HG02981 (cell line): ENCODE results near the gene MOV10.
A peak's percentile ranks its signal among the peaks of the same experiment; 100 is the strongest.

Experiments used
- ATAC-seq: cut with Tn5 transposase; IDR thresholded peaks from one replicate; pipeline ENCODE4 v1.9.1; 2021; ENCODE audit warnings: mild to moderate bottlenecking, moderate library complexity; ENCODE audit not compliant: unreplicated experiment

The MOV10 gene

DNA sequence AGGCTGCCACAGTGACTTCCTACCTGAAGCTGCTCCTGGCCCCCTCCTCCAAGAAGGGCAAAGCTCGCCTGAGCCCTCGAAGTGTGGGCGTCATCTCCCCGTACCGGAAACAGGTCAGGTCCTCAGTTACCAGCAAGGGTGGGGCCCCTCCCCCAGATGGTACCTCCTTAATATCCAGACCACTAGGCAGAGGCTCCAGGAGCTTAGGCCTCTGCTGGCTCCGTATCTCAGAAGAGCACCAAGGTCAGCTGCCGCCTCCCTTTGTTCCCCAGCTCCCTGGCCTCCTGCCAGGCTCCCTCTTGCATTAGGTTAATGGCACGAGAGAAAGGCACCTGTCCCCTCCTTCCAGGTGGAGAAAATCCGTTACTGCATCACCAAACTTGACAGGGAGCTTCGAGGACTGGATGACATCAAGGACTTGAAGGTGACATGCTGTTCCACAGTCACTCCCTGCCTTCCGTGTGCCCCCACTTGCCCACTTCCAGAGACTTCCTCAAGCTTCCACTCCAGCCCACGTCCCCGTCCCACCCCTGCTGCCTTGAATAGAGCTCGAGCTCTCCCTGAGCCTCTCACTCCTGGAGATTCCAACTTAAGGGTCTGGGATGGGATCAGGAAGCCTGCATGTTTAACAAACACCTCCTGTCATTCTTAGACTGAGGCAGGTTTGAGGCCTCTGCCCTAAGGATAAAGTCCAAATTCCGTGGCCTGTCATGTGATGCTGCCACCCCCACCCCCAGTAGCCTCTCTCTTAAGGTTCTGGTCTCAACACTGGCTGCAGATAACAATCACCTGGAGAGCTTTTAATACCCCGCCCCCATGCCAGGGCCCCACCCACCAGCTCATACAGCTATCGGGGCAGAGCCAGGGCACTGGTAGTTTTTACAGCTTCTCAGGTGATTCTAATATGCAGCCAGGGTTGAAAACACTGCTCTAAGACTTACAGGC, 24.2 kb downstream of the MOV10 start:
- ATAC-seq = no peak

DNA sequence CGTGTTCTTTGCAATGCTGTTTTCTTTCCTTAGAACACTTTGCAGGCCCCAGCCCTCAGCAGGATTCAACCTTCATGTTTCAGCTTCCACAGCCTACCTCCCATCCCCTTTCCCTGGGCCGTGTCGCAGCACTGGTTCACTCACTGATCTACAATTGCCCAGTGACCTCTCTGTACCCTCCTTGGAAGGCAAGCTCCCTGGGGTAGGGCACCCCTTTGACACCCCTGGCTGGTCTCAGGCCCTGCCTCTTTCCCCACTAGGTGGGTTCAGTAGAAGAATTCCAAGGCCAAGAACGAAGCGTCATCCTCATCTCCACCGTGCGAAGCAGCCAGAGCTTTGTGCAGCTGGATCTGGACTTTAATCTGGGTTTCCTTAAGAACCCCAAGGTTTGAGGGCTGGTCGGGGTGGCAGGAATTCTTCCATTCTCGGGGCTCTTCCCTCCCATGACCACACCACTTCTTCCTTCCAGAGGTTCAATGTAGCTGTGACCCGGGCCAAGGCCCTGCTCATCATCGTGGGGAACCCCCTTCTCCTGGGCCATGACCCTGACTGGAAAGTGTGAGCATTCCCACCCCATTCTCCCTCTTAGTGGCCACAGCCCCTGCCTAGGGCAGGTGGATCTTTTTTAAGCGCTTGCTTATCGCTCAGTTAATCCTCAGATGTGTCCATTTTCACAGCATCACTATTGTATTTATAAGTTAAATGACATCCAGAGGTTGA, 25.1 kb downstream of the MOV10 start:
- no peak for ATAC-seq

DNA sequence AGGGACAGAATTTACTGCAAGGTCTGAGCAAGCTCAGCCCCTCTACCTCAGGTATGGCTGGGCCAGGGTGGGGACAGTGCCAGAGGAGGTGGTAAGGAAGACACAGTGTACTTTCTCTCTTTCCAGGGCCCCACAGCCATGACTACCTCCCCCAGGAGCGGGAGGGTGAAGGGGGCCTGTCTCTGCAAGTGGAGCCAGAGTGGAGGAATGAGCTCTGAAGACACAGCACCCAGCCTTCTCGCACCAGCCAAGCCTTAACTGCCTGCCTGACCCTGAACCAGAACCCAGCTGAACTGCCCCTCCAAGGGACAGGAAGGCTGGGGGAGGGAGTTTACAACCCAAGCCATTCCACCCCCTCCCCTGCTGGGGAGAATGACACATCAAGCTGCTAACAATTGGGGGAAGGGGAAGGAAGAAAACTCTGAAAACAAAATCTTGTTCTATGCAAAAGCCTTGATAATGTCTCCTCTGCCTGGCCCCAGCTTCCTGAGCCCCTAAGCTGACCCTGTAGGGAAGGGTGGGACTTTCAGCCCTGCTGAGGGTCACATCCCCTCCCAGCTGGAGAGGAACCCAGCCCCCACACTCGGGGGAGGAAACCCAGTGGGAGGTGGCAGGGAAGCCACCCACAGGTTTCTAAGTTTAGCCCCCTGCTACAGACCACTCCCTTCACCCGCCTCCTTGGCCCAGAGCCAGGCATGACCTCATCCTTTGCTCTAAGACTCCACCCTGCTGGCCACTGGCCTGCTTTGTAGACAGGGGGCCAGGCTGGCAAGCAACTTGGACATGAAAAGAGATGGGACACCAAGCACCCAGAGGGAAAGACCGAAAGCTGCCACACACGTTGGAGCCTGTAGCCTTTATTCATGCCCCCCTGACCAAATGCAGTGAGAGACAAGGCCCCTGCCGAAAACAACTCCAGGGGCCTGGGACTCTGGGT, 26.1 kb downstream of the MOV10 start:
- ATAC-seq = peak; percentile 44

DNA sequence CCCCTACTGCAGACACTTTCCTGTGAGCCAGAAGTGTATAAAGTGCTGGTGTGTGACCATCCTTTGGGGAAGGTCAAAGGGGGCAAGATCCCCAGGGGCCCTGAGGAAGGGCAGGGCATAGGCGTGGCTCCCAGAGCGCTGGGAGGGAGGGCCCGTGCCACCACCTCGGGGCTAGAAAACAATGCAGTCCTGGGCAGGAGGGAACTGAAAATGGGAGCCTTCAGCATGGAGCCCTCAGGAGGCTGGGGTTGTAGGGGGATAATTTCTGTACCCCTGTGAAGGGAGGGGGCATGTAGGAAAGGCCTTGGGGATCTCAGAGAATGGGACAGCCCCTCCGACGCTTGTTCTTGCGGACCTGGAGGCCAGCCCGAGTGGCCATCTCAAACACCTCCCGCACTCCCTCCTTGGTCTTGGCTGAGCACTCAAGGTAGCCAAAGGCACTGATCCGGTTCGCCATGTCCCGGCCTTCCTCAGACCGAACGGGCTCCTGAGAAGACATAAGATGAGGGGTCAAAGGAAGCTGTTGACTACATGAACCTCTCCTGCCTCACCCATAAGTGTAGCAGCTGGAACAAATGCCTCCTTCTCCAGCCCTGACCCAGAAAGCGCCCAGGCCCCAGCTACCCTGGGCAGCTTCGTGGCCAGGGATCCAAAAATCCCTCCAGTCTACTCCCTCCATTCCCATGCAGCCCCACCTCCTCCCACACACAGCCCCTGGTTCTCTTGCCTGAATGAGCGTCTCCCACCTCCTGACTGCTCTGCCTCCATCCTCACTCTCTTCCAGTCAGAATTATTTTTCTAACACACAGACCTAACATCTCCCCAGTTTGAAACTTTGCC, 27.0 kb downstream of the MOV10 start:
- no peak for ATAC-seq

DNA sequence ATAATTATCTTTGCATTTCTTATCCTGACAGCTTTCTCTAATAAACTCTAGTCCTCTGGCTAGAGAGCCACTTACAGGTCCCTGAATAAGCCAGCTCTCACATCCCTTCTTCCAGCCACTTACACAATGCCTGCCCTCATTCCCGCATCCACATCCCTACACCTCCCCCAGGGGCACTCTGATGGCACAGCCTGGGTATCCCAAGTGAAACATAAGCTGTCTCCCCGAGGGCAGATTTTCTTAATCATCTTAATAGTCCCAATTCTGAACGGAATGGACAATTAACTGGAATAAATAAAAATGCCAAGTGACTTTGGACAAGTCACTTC, 27.6 kb downstream of the MOV10 start:
- ATAC-seq = no peak

DNA sequence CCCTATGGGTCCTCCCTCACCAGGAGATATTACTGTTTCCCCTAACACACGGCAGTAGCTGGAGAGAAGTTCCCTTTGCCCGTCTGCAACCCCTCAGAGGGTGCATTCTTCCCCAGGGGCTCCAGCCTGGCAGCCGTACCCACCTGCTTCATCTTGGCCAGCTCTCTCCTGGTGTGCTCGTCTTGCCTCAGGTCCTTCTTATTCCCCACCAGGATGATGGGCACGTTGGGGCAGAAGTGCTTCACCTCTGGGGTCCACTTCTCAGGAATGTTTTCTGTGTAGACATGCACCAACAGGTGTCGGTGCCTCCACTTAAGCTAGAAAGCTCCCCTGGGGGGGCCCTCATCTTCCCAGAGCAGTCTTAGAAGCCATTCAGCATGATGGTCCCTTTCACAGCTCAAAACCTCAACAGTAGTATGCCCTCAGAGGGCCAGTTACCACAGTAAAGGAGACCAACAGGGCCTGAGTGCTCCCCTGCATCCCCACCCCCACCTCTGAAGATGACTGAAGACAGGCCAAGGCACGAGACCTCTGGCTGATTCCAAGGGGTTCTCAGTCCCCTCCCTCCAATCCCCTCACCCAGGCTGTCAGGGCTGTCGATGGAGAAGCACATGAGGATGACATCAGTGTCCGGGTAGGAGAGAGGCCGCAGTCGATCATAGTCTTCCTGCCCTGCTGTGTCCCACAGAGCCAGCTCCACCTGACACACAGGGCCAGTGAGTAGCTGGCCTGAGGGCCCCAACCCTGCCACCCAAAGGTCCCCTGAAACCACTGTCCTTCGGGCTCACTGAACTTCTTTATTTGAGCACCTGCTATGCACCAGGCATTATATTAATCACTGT, 28.2 kb downstream of the MOV10 start:
- no peak for ATAC-seq

DNA sequence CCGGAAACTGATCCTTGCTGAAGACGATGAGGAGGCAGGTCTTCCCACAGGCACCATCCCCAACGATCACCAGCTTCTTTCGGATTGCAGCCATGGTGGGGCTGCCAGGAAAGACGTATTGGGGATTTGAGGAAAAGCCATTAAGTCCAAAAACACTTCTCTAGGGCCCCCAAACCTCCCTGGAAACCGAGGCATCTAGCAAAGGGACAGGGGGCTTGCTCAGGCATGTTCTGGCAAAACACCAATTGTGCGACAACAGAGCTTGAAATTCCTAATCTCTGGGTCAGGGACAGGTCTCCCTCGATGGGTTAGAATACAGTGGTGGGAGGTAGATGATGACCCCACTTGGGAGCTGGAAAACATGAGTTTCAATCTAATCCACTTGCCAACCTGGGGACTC, 29.2 kb downstream of the MOV10 start:
- no peak for ATAC-seq

DNA sequence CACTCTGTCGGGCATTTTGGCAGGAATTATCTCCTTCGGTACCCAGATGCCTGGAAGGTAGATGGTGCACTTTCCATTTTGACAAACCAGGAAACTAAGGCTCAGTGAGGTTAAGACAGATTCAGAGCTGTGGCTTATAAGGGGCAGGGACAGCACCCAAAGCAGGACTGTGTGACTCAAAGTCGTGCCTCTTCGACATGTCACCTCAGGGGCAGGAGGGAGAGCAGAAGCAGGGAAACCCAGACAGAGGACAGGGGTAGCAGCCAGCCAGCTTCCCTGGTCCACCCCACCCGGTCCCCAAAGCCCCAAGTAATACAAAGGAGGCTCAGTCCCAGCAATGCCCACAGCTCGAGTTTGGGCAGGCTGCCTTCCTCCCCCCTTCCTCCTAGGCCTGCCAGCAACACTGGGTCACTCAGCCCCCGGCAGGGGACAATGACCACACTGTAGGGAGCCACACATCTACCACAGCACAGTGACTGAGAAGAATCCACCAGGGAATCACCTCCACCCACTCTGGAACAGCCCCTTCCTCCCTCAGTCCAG, 30.0 kb downstream of the MOV10 start:
- no peak for ATAC-seq

DNA sequence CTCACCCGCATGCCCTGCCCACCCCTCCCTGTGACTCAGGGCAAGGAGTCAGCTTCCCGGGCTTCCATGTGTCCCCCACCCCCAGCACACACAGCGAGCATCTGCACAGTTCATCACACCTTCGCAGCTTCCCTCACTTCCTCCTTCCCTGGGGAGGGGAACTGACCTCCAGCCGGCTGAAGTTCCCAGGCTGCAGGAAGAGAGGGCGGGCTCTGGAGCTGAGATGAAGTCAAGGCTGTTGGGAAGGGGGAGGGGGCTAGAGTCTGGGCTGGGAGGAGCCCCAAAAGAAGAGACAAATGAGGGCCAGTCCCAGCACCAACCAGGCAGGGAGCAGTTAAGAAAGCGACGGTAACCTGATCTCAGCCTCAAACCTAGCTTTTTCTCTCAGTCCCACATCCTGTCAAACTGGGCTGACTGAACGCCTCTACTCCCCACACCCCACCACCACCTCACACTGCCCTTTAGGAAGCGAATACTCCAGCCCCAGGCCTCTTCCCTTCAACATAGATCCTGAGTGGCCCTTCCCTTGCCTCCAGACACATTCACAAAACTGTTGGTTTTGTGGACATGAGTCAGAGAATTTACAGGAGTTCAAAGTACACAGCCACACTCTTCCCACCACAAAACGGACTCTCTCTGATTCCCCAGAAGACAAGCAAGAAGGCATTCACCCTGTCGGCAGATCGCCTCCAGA, 30.6 kb downstream of the MOV10 start:
- peak; percentile 60 for ATAC-seq

DNA sequence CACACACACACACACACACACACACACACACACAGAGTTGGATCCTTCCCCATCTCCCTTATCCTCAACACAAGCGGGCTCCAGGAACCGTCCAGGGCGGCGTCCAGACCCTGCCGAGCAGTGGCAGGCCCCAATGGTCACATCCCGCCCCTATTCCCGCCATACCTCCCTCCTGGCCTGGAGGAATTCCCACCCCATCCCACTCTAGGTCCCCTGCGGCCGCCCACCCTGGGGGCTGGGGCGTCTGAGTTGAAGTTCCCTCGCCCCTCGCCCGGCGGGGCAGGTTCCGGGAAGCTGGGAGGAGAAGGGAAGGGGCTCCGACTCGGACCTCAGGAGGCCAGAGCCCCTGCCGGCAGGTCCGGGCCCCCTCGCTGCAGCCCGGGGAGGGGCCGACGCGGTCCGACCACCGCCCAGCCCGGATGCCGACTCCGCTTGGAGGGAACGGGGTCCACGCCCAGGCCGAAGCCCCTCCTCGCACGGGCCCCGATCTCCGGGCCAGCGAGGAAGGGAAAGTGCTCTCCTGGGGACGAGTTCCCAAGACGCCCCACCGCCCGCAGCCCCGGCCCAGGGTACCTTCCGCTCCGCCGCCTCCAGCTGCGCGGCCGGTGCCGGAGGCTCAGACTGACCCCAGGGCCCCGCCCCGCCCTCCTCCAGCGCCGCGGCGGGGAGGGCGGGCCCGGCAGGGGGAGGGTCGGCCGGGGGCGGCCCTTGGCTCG, 32.2 kb downstream of the MOV10 start, which contains the start of gene RHOC:
RHOC (minus strand) TSS at position 623 of the 716 bp plus-strand sequence. CDS start 3,328 bp downstream, outside the sequence.
- peak; percentile 65 for ATAC-seq

DNA sequence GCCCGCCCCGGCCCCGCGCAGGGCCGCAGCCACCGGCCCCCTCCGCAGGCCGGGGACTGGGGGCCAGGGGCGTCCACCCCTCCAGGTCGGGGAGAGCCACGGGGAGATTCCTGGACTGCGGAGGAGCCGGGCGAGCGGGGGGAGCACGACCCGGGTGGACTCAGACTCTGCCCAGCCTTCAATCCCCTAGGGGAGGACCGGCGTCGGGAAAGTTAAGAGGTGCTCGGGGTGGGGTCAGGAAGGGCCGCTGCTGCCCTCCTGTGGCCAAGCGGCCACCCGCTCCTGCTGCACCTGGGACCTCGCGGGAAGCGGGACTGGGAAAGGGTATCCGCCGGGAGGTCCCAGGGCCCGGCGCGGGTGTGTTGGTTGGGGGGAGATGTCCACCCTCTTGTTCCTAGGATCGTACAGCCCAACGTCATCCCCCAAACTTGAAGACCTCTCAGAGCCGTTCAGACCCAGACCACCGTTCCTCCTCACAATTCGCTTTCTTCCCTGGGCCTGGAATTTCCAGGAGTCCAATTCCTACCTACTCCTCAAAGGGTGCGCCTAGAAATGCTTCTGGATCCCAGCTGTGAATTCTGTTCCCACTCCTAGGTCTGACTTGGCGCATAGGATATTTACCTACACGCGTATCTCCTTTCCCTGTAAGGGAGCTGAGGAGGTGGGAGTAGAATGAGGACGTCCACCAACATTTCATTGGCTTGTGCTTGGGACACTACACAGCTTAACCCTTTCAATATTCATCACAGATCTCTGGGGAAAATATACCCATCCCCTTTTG, 33.0 kb downstream of the MOV10 start:
- ATAC-seq = peak; percentile 51

DNA sequence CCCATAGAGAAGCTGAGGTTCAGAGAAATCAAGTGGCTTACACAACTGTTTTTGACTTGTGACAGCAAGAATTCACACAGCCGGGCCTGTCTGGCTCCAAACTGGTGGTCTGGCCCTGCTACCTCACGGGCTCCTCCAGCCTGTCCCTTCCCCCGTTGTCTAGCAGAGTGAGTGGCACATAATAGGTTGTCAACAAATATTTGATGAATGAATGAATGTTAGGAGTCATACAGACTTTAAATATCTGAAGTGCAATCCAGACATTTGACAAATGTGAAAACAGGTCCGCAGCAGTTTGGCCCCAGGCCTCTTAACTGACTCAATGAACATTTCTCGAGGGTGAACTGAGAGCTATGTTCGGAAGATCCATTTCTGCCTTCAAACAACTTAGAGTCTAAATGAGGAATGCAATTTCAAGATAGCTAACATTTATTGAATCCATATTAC, 33.6 kb downstream of the MOV10 start:
- no peak for ATAC-seq

DNA sequence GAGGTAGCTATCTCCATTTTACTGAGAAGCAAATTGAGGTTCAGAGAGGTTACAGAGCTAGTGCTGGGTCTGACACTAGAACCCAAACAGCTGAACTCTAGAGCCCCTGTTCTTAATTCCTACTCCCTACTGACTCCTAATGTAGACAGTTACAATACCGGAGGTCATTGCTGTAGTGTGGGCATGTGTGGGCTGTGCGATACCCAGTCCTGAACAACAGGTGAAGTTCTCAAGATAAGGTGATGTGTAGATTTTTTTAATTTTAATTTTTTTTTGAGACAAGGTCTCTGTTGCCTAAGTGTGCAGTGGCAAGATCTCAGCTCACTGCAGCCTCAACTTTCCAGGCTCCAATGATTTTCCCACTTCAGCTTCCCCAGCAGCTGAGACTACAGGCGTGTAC, 34.0 kb downstream of the MOV10 start:
- ATAC-seq = no peak

DNA sequence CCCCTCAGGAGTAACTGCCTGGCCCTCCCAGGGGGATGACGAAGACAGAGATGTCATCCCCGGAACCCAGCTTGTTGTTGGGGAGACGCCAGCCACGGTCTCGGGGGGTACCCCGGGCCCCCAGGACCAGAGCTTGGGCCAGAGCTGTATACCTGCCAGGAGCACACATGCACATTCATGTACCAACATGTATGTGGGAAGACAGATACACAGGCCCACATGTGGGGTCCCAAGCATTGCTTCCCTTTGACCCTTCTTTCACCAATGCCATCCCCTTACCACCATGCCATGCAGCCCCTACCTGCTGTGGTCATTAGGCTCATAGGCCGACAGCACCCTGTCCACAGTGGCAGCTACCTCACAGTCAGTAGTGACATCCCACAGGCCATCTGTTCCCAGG, 35.7 kb downstream of the MOV10 start:
- no peak for ATAC-seq

DNA sequence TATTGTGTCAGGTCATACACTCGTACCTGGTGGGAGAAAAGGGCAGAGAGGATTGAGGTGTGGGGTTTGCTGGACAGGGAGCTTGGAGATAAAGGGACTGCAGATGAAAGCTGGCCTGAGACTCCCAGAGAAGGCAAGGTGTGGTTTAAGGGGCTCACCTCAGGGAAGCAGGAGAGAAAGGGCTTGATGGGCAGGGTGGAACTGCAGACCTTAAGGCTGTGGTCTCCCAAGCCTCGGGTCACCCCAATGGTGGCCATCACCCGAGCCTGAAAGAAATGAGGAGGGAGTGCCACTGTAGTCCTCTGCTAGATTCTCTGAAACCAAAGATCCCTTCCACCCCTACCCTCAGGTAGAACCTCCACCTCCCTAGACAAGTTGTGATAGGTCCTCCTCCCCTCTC, 36.1 kb downstream of the MOV10 start:
- ATAC-seq = no peak

DNA sequence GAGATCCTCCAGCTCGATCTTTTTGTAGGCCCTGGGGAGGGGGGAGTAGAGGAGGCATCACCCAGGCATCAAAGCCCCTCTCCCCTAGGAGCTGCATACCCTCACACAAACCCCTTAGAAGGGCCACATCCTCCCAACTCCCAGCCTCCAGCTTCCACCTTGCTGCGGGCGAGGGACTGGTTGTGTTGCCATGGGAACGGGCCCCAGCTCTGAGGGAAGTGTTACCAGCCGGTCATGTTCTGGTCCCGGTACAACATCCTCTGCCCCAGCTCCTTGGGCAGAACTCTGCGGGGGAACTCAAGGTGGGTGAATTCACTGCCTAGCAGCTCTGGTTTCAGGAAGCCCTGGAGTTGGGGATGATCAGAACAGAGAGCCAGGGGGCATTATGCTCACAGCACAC, 36.6 kb downstream of the MOV10 start:
- ATAC-seq = no peak

DNA sequence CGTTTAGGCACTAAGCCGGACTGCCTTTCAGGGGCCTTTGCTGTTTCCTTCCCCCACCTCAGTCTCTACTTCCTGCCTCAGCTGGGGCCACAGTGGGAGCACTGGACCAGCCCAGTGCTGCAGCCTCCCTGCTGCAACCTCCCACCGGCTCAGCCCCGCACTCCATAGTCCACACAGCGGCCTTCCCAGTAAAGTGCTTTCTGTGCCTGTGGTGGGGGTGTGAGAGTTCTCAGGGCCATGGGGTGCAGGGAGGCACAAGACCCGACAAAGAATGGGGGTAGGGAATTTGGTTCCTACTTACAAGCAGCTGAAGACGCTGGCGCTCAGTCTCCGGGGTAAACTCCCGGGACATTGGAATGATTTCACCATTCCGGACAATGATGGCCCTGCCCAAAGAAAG, 37.2 kb downstream of the MOV10 start:
- no peak for ATAC-seq
